Subcutaneous adipose tissue (tissue), 4 donors: Measurements from ENCODE around the gene LCLAT1. TPM values are rescaled to one million over a fixed set of nuclear protein-coding genes. Genes with fewer than 3 reads are reported as not detected.

Source experiments
- total RNA-seq, 4 donors: library from RNA; depleted of rRNA; stranded (reverse); fragments of >200 nt; gene quantifications; one replicate each; pipeline ENCODE4 v1.1.0, GENCODE V29; 2016
- TF ChIP-seq, protein P1 (sequence below): fragments of 450-650 bp; IDR thresholded peaks from one replicate; pipeline ENCODE4 v1.5.1; 2016; ENCODE audit warnings: low read depth, mild to moderate bottlenecking, control low read depth, antibody characterized with exemption, moderate library complexity

Gene LCLAT1
- total RNA-seq, 4 donors from 2014 or later, result 4.0 to 12.4 (median 7.6) TPM

GRCh38 chr2:30511122-30512083, 64.4 kb downstream of the LCLAT1 start:
- TF ChIP-seq, protein P1, sequence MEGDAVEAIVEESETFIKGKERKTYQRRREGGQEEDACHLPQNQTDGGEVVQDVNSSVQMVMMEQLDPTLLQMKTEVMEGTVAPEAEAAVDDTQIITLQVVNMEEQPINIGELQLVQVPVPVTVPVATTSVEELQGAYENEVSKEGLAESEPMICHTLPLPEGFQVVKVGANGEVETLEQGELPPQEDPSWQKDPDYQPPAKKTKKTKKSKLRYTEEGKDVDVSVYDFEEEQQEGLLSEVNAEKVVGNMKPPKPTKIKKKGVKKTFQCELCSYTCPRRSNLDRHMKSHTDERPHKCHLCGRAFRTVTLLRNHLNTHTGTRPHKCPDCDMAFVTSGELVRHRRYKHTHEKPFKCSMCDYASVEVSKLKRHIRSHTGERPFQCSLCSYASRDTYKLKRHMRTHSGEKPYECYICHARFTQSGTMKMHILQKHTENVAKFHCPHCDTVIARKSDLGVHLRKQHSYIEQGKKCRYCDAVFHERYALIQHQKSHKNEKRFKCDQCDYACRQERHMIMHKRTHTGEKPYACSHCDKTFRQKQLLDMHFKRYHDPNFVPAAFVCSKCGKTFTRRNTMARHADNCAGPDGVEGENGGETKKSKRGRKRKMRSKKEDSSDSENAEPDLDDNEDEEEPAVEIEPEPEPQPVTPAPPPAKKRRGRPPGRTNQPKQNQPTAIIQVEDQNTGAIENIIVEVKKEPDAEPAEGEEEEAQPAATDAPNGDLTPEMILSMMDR, result no peak

GRCh38 chr2:30512243-30512886, 65.3 kb downstream of the LCLAT1 start:
- TF ChIP-seq, protein P1, result no peak

- TF ChIP-seq, protein P1, result no peak
Observed at GRCh38 chr2:30514134-30514847, 67.2 kb downstream of the LCLAT1 start.

DNA sequence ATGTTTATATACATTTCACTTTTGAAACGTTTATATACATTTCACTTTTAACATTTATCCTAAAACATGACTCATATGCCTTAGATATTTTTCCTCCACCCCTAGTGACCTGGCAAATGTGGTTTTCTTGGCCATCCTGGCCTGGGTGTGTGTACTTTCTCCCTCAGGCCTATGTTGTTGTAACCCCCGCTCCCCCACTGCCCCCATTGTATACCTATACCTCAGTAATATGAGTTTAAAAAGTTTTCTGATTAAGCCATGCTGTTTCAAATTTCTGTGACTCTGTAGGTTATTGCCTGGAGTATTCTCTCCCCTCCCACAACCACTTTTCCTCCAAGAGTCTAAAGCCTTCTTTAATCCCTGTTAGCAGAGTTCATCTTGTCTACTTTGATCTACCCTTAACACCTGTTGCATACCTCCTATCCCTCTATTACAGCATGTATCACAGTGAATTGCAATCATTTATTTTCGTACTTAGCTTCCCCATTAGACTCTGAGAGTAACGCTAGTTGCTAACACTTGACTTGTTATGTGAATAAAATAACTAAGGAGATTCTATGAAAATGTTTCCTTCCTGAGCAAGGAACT, 67.9 kb downstream of the LCLAT1 start:
- TF ChIP-seq, protein P1, result no peak

DNA sequence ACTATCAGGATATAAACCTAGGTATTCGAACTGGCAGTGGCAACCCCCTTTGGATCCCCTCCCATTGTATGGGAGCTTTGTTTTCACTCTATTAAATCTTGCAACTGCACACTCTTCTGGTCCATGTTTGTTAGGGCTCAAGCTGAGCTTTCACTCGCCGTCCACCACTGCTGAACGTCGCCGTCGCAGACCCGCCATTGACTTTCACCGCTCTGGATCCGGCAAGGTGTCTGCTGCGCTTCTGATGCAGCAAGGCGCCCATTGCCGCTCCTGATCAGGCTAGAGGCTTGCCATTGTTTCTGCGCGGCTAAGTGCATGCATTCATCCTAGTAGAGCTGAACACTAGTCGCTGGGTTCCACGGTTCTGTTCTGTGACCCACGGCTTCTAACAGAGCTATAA, 69.1 kb downstream of the LCLAT1 start:
- TF ChIP-seq, protein P1, result no peak

DNA sequence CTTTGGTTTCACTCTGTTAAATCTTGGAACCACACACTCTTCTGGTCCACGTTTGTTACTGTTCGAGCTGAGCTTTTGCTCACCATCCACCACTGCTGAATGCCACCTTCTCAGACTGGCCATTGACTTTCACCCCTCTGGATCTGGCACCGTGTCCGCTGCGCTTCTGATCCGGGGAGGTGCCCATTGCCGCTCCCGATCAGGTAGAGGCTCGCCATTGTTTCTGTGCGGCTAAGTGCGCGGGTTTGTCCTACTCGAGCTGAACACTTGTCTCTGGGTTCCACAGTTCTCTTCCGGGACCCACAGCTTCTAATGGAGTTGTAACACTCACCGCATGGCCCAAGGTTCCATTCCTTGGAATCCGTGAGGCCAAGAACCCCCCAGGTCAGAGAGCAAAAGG, 72.8 kb downstream of the LCLAT1 start:
- TF ChIP-seq, protein P1, result no peak
